Stimulated activated CD4-positive, alpha-beta T cell treated with anti-CD3 and anti-CD28 coated beads, TNF-alpha, amount 100 ng/mL, for 1 hour (primary cell): ENCODE results near the gene BRD1.

ENCODE experiments used
- DNase-seq, 3 donors: peaks; one replicate each; pipeline ENCODE4 v3.0.0-alpha.2; 2020; ENCODE audit warnings: low read depth in 3 of 3, low spot score in 1 of 3

BRD1 gene

GRCh38 chr22:49803737-49804375 is 23.8 kb downstream of the BRD1 start:
- DNase-seq: no peak

GRCh38 chr22:49803134-49803533 is 24.5 kb downstream of the BRD1 start:
- DNase-seq: no peak

- DNase-seq: no peak
These were observed 26.1 kb downstream of the BRD1 start for GRCh38 chr22:49801391-49802060.

GRCh38 chr22:49800408-49801238 is 27.1 kb downstream of the BRD1 start:
- DNase-seq: no peak

GRCh38 chr22:49799431-49800075 is 28.1 kb downstream of the BRD1 start:
- DNase-seq: no peak

- DNase-seq: no peak
These were observed 29.1 kb downstream of the BRD1 start for GRCh38 chr22:49798486-49799151.

- no peak for DNase-seq
These were observed 30.0 kb downstream of the BRD1 start for GRCh38 chr22:49797706-49798105.

- DNase-seq: no peak
These were observed 30.9 kb downstream of the BRD1 start for GRCh38 chr22:49796596-49797270.

GRCh38 chr22:49795521-49795920 is 32.2 kb downstream of the BRD1 start:
- DNase-seq: no peak

GRCh38 chr22:49793871-49794270 is 33.8 kb downstream of the BRD1 start:
- no peak for DNase-seq

GRCh38 chr22:49793296-49793695 is 34.4 kb downstream of the BRD1 start:
- no peak for DNase-seq

GRCh38 chr22:49792107-49792506 is 35.6 kb downstream of the BRD1 start:
- DNase-seq: no peak

GRCh38 chr22:49791682-49792081 is 36.0 kb downstream of the BRD1 start:
- no peak for DNase-seq

- no peak for DNase-seq
These were observed 36.8 kb downstream of the BRD1 start for GRCh38 chr22:49790912-49791311.

GRCh38 chr22:49789289-49790141 is 38.2 kb downstream of the BRD1 start:
- DNase-seq: no peak

- DNase-seq: no peak
These were observed 39.2 kb downstream of the BRD1 start for GRCh38 chr22:49788504-49788903.

GRCh38 chr22:49787861-49788260 is 39.8 kb downstream of the BRD1 start:
- no peak for DNase-seq

- DNase-seq: no peak
These were observed 40.5 kb downstream of the BRD1 start for GRCh38 chr22:49786976-49787706.
